NB4 (cell line): ENCODE measurements around the gene ACSM2B.
"Not testable (repeated sequence)": the region's sequence is repeated elsewhere in the genome, so short reads cannot be mapped to it uniquely, and the experiment has no call there.

Source experiments
- POLR2A ChIP-seq: IDR thresholded peaks from 2 replicates; pipeline ENCODE4 v1.6.1; 2011; ENCODE audit warnings: mild to moderate bottlenecking; ENCODE audit not compliant: insufficient read length; ENCODE audit errors: extremely low read depth
- TF ChIP-seq, protein P1 (sequence below): IDR thresholded peaks from one replicate; pipeline ENCODE4 v1.5.1; 2012; ENCODE audit warnings: low read depth, low read length
- TF ChIP-seq, protein P2 (sequence below): IDR thresholded peaks from 2 replicates; pipeline ENCODE4 v1.6.1; 2011; ENCODE audit warnings: low read depth, low read length

- TF ChIP-seq, protein P1, sequence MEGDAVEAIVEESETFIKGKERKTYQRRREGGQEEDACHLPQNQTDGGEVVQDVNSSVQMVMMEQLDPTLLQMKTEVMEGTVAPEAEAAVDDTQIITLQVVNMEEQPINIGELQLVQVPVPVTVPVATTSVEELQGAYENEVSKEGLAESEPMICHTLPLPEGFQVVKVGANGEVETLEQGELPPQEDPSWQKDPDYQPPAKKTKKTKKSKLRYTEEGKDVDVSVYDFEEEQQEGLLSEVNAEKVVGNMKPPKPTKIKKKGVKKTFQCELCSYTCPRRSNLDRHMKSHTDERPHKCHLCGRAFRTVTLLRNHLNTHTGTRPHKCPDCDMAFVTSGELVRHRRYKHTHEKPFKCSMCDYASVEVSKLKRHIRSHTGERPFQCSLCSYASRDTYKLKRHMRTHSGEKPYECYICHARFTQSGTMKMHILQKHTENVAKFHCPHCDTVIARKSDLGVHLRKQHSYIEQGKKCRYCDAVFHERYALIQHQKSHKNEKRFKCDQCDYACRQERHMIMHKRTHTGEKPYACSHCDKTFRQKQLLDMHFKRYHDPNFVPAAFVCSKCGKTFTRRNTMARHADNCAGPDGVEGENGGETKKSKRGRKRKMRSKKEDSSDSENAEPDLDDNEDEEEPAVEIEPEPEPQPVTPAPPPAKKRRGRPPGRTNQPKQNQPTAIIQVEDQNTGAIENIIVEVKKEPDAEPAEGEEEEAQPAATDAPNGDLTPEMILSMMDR: not testable (repeated sequence)
- TF ChIP-seq, protein P2, sequence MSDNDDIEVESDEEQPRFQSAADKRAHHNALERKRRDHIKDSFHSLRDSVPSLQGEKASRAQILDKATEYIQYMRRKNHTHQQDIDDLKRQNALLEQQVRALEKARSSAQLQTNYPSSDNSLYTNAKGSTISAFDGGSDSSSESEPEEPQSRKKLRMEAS: not testable (repeated sequence)
- TF ChIP-seq POLR2A: not testable (repeated sequence)
These were observed 23.3 kb upstream of the ACSM2B start for GRCh38 chr16:20599475-20599874.
